ENCODE measurements around the gene CDK14.

The CDK14 gene

GRCh38 chr7:90972906-90973550 is 376.9 kb downstream of the CDK14 start:
- DNase-seq: no peak

DNA sequence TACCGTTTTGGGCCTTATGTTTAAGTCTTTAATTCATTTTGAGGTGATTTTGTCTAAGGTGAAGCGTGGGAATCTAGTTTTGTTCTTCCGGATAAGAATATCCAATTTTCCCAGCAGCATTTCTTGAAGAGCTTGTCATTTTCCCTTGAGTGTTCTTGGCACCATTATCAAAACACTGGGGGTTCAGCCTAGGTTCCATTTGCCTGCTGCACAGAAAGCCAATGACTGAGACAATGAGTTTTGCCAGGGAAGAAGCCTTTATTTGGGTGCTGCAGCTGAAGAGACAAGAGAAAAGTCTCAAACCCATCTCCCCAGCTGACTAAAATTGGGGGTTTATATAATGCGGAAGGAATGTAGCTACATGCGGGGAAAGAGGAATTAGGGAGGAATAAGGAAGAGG is 380.9 kb downstream of the CDK14 start:
- DNase-seq: no peak

DNA sequence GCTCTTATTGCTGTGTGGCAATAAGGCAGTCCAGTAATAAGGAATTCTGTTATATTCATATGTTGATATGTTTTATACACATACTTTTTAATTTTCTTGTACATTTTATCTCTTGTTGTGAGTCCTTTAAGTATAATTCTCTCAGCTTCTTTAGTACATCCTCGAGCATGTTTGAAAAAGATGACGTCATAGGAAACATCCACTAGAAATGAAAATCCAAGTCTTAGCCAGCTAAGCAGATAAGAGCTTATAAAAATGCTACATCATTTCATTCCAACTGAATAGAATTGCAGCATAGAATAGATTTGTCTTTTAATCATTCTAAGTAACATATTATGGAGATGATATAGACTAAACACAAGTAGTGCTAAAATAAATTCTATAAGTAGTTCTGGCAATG is 384.4 kb downstream of the CDK14 start:
- no peak for DNase-seq

DNA sequence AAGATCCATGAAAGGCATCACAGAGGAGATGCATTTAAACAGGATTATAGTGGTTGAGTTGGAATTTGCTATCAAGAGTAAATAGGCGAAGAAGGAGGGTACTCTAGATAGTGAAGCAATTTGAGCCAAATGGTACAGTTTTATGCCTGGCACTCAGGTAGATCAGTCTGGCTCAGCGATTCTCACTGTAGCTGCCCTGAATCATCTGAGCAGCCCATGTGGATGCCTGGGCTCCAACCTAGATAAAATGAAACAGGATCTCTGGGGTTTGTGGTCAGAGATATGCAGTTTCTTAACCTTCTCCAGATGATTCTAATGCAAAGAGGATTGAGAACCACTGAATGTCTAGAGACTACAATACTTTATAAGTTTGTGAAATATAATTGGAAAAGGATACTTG is 386.1 kb downstream of the CDK14 start:
- no peak for DNase-seq

DNA sequence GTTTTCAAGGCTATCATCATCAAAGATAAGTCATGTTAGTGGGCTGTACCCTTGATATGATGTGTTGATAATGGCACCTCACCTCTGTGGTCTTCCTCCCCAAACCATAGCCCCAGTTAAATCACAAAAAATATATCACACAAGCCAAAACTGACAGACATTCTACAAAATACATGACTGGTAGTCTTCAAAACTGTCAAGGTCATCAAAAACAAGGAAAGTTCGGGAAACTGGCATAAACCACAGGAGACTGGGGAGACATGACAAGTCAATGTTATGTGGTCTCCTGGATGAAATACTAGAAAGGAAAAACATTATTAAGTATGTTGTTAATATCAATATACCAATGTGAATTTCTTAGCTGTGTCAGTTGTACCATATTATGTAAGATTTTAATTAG is 388.6 kb downstream of the CDK14 start:
- DNase-seq: no peak

DNA sequence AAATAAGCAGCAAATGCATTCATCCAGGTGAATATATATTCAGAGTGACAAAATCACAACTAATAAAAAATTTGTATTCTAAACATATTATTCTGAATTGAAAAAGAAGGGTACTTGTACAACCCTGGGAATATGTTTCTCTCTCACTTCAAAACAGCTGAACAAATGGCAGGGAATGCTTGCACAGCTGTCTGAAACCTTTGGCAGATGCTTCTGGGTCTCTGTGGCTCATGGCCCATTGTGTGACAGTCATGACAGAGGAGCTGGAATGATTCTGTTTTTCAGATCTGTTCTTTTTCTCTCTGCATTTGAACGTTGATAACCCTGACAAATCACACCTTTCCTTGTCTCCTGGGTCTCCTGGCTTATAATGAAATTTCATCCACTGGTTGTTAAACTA is 392.4 kb downstream of the CDK14 start:
- peak; percentile 79 for DNase-seq

GRCh38 chr7:90988996-90989765 is 393.1 kb downstream of the CDK14 start:
- DNase-seq: no peak

- DNase-seq: no peak
Observed at GRCh38 chr7:90994121-90994520, 398.0 kb downstream of the CDK14 start.

DNA sequence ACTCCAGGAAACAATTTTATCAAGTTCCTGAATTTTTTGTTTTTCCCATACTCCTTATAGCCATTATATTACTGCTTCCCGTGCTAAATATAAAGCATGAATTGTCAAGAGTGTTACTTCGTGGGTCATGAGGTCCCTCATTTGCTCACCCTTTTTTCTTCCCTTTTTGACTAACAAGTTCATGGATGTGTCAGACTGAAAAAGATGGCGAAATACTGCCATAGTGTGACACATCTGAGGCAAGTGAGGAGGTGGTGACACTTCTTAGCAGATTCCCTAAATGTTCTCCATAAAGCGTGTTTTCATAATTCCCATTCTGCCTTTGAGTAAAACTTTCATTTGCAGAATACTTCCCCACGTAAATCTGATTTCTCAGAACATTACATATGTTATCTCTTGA is 398.5 kb downstream of the CDK14 start:
- no peak for DNase-seq

DNA sequence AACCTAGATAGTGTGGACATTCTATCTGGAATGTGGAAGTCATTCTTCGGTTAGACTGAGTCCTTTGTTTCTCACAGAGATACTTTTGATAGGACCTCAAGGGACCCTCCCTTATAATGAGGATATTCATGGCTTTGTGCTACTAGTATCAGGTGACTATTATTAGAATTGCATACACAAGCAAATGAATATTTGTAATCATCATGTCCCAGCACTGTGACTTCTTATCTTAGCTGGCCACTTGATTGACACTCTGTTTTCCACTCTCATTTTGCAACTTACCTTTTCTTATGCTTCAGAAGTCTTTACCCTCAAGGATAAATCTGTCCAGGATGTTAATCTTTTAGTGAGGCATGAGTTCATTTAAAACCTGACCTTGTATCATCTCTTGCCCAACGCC is 399.9 kb downstream of the CDK14 start:
- no peak for DNase-seq

DNA sequence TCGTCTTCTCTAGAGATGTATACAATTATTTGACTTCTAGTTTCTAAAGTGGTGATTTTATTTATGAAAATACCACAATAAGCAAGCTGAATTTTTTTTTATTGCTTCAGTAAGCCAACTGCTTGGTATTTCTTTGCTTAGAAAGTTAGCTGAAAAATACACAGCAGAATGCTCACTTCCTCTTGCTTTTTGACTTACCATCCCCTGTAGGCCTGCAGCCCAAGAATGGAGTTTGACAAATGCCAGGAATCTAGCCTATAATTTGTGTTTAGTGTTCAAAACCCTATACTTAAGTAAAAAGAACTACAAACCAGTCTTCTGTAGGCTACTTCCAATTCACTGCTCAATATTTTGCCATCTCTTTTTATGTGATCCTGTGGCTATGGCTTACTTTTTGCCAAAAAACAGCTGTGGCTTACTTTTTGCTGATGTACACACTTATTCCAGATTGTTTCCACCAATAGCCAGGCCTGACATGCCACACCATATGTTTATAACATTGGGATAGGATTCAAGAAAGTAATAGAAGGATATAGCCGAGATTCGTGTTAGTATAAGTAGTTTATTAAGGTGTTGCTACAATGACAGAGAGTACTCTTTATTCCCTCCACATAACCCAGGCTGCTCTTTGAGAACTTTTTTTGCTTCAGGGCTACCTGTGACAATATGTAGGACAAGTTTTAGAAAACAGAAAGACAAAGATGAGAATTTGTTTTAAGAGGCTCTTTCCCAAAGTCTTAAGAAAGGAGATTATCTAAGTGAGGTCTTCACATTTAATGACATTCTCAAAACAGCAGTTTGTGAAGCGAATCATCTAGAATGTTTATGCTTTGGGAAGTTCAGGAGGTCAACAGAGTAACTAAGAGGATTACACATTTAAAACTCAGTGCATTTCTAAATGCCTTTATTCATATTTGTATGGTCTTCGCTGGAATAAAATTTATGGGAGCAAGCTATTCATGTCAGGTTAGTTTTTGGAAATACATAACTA is 404.2 kb downstream of the CDK14 start:
- DNase-seq: no peak

GRCh38 chr7:91005024-91005423 is 408.9 kb downstream of the CDK14 start:
- no peak for DNase-seq

DNA sequence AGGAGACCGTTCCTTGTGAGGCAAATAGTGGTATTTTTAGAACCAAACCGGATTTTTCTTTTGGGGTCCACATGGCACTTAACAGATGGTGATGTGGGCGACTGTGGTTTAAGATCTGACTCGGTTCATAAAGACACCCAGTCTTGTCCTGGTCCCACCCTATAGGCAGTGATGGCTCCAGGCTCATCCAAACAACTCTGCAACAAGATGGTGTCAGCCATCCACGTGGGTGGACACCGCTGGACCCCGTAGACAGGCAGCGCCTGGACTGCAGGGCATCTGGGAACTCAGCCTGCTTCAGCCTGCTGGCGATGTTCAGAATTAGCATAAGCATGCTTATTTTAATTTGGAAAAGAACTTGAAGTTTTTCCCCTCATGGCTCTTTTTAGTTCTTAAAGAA is 409.7 kb downstream of the CDK14 start:
- DNase-seq: no peak

DNA sequence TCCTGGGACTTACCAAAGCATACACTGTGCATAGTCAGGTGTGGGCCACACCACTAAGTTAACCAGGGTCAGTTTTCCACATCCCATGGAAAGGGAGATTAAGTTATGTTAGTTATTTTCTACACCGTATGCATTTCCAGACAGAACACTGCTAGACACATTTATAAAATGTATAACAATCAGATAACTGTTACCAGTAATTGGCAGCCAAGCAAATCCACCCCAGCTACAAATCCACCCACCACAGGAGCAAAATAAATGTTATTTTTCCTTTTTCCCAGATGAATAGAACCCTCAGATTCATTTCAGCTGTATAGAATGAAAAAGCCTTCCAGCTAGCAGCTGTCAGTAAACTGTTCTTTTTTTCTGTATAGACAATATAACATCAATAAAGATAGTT is 411.2 kb downstream of the CDK14 start:
- no peak for DNase-seq

DNA sequence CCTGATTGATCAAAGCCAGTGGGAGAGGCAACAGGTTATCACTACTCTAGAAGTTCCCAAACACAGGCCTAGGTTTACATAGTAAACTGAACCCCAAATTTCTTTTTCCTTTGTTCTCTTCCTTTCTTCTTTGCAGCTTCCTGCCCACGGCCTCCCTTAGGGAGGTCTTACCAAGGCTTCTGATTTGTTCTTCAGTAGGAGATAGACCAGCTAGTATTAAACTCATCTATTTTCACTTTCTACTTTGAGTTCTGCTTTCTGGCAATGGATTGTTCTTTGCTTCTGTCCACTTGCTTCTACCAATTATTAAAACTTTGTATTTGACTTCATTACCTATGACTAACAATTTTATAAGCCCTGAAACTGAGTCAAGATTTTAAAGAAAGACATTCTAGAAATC is 417.0 kb downstream of the CDK14 start:
- DNase-seq: no peak

- no peak for DNase-seq
Observed at GRCh38 chr7:91019686-91020385, 423.7 kb downstream of the CDK14 start.

DNA sequence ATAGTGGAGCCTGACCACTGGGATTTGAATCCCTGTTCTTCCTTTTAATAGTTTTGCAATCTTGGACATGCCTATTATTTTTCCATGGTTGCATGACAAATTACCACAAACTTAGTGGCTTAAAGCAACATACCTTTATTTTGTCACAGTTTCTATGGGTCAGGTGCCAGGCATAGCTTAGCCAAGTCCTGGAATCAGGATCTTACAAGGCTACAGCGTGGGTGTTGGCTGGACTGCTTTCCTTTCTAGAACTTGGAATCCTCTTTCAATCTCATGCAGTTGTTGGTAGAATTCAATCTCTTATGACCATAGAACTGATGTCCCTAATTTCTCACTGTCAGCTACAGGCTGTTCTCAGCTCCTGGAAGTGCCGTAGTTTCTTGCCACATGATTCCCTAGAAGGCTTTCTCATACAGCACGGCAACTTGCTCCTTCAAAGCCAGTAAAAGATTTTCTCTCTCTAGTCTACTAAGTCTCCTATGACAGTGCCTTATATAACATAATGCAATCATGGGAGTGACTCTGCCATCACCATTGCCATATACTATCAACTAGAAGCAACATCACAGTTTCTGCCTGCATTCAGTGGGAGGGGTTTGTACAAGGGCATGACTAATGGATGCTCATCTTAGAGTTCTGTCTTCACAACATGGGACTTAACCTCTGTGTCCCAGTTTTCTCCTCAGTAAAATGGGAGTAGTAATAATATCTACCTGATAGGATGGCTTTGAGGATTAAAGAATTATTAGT is 424.7 kb downstream of the CDK14 start:
- DNase-seq: no peak

DNA sequence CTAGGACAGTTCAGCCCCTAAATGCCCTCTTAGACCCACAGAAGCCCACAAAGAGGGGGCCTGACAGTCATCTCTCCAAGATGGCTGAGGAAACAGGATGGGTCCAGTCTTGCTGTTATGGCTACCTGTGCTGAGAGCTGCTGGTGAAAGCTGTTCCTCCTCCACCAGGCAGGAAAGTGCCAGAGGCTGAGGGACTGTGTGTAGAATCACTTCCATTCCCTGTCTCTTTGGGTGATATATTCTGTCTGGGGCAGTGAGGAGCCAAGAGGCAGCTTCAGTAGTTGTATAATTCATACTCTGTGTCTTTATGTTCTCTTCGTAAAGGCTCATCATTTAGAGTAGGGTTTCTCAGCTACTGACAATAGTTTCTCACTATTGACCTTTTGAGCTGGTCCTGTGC is 425.8 kb downstream of the CDK14 start:
- DNase-seq: no peak

GRCh38 chr7:91025906-91026390 is 429.8 kb downstream of the CDK14 start:
- no peak for DNase-seq

DNA sequence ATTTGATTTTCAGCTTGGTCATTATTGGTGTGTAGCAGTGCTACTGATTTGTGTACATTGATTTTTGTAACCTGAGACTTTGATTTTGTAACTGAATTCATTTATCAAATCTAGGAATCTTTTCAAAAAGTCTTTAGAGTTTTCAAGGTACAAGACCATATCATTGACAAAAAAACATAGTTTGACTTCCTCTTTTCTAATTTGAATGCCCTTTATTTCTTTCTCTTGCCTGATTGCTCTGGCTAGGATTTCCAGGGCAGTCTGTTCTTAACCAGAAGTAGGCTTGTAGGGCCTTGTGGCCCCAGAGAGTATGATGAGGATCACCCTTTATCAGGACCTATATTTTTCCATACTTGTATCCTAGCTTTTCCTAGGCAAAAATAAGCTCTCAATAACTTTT is 433.6 kb downstream of the CDK14 start:
- no peak for DNase-seq

DNA sequence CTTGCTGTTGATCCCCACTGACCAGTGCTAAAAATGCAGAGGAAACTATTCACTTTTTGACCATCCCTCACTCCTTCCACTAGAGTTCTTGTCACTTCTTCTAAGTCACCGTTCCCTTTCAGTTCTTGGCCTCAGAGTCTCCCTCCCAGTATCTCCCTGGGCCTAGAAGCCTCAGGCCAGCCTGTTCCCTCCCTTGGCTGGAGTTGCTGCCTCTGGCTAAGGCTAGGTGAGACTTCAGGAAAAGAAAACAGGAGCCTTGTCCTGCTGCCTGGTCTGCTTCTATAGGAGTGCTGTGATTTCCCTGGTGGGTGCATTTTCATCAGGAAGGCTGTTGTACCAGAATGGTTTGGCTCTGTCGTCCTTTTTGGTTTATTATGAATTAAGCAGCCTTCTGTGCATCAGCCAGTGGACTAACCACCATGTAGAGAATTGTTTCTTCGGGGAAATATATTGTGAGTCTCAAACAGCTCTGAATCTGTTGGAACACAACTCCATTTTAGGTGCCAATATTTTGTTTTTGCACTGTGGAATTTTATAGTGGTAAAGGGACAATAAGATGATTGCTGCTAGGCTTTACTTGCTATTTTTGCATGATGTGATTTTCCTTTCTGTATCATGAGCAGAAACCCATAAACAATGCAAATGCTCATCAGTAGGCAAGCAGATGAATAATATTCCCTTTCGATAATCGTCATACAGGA is 434.7 kb downstream of the CDK14 start:
- DNase-seq: no peak

Data from NCI-H2081 treated with DMSO at 0.1 percent for 48 hours (cell line).